GM18907 (cell line): ENCODE results near the gene NR3C1.

Experiments
- ATAC-seq: cut with Tn5 transposase; IDR thresholded peaks from one replicate; pipeline ENCODE4 v1.9.1; 2021; ENCODE audit warnings: mild to moderate bottlenecking, moderate library complexity; ENCODE audit not compliant: unreplicated experiment

NR3C1 gene

DNA sequence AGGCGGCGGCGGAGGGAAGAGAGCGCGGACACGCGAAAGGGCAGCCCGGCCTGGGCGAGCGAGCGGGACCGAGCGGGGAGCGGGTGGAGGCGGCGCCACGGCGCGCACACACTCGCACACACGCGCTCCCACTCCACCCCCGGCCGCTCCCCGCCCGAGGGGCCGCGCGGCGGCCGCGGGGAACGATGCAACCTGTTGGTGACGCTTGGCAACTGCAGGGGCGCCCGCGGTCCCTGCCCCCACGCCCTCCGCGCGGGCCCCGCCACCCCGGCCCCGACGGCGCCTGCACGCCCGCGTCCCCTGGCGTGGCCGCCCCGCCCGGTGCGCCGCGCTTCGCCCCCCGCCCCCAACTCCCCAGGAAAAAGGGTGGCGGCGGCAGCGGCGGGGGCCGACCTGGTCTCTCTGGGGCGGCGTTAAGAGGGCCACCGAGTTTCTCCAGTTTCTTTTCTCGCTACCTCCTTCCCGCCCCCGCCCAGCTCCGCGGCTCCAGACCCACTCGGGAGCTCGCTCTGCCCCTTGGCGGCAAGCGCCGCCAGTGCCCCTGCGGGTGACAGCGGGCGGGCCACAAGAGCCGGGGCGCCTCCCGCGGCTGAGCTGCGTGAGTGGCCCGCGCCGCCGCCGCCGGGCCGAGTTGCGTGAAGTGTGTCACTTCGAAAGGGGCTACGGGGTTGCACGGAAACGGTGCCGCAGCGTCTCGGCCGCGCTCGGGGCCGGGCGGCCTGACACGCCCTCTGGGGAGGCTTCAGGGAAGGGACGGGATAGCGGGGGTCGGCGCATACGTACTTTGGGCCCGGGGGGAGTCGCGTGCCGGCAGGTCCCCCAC lies at the start of gene NR3C1:
TSS of gene NR3C1 (minus strand) at position 94 of the 823 bp plus-strand sequence. CDS start 2,847 bp downstream, outside the sequence.
- peak; percentile 64 for ATAC-seq

DNA sequence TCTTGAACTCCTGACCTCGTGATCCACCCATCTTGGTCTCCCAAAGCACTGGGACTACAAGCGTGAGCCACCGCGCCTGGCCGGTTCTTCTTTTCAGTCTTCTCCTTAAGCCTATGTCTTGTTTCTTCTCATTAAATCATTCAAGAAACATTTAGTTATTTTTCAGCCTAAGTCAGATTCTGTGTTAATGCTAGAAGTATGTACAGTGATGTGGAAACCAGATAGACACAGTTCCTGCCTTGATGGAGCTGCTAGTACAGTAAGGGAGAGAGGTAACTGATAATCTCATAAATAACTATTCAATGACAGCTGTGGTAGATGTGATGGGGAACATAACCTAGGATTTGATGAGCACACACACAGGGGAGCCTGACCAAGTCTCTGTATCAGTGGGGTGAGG lies 46.3 kb upstream of the NR3C1 start:
- no peak for ATAC-seq

DNA sequence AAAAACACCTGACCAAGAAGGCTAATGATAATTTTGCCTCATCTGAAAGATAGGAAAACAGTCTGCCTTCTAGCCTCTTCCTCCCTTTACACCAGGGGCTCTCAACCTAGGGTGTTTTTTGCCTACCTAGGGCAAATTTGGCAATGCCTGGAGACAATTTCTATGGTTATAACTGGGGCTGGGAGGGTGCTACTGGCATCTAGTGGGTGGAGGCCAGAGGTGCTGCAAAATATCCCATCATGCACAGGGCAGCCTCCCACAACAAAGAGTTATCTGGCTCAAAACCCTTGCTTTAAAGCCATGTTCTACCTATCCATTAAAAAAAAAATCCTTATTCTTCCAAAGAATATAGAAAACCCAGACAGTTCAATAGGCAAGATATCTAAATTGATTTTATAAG lies 45.0 kb upstream of the NR3C1 start:
- no peak for ATAC-seq

DNA sequence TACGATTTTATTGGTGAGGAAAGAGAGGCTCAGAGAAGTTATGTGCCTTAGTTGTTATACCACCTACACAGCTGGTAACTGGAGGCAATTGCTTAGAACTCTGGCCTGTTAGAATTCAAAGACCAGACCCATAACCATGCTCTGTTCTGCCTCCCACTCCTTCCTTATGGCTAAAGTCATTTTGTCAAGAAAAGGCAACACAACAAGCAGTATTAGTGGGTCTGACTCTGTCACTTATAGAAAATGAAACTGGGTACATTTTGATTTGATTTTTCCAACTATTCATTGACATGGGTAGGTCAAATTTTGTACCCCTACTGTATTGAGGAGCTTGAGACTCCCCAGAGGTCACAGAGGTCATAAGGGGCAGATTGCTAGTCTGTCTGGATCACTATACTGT lies 44.5 kb upstream of the NR3C1 start:
- ATAC-seq: no peak

DNA sequence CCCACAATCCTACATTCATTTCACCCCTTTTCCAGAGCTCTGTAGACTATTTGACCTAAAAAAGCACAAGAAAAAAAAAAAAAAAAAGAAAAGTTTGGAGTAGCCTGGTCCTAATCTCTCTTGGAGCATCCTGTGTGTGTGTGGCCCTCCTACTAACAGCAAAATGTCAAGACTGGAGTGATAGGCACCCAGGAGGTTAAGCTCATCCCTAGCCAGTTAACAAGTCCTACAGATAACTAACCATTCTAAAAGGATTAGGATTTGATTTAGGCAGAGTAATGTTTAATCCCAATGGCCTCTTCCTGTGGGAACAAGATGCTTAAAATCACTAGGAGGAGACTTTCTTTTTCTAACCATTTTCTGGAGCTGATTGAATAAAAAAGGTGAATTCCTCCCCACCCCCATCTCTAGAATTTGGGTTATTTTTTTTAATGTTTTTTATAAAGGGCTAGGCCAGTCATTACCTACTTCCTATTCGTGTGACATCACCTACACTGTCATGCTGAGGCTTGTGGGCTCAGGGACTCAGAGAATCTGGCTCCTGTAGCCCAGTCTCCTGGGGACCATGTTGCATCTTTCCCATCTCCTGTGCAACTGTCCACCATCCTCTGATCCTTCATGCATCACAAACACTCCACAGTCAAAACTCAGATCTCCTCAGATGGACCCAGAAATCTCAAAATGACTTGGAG lies 43.2 kb upstream of the NR3C1 start:
- ATAC-seq: no peak

DNA sequence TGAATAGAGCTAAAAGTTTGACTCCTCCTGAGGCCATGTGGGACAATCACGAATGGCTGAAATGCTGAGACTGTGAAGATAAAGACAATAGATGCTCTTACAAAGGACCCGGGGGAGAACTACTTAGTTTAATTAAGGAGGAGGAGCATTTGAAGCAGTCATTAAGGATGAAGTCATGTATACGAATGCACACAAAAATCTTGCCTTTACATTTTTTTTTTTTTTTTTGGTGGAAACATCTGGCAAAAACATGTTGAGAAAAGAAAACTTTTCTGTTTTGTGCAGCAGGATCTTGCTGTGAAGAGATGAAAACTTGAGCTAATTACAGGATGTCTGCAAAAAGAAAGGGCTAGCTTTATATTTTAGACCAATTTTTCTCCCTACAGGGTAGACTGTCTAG lies 42.3 kb upstream of the NR3C1 start:
- ATAC-seq: no peak

DNA sequence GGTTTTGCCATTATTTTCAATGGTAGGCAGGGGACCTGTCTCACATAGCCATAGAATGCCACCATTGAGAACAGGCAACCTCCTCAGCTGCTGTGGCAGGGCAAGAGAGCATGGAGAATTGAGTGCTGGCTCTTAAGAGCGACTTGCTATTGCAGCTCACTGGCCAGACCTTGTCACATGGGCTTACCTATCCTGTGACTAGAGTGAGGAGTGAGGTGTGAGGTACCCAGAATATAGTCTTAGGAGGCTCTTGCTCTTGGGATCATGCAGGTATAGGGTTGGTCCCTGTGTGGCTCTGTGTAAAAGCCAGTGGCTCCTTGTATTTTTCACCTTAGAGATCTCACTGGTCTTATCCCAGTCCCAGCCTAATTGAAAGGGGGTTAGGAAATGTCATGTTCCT lies 39.8 kb upstream of the NR3C1 start:
- ATAC-seq: no peak

DNA sequence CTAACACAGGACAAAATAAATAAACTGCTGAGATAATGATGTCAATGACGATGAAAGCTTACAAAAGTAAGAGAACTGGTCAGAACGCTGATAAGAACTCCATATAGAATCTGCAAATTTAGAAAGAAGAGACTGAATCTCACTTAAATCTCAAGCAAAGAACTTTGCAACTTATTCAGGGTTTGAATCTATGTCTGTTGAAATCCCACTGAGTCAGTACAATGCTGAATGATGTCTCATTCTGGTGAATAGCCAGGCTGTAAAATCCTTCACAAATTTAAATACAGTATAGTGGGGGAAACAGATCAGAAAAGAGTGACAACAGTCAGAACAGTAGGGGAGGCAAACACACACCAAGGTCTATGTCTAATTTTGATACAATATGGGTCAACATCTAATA lies 38.9 kb upstream of the NR3C1 start:
- ATAC-seq: no peak

DNA sequence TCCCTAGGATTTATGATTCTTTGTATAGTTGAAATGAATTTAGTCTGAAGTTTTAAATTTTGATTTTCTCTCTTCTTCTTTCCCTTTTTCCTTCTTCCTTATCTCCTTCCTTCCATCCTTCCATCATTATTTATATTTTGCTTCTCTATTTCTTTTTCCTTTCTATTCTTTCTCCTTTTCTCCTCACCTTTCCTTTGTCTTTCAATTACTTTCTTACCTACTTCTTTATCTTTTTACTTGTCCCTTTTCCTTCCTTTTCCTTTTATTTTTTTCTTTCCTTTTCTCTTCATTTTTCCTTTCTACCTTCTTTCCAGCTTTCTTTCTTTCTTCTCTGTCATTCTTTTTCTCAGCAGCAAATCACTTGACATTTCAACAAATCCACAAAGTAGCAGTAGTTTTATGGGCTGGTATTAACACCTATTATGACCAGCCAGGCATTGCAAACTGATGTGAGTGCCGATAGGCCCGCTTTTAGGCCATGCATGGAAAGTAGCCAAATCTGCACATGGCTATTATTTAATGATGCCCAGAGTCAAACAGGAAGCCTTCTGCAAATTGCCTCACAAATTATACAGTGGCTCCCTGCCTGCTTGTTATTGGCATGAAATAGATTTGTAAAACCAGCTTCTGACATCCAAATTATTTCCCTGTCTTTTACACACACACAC lies 37.1 kb upstream of the NR3C1 start:
- ATAC-seq: no peak

DNA sequence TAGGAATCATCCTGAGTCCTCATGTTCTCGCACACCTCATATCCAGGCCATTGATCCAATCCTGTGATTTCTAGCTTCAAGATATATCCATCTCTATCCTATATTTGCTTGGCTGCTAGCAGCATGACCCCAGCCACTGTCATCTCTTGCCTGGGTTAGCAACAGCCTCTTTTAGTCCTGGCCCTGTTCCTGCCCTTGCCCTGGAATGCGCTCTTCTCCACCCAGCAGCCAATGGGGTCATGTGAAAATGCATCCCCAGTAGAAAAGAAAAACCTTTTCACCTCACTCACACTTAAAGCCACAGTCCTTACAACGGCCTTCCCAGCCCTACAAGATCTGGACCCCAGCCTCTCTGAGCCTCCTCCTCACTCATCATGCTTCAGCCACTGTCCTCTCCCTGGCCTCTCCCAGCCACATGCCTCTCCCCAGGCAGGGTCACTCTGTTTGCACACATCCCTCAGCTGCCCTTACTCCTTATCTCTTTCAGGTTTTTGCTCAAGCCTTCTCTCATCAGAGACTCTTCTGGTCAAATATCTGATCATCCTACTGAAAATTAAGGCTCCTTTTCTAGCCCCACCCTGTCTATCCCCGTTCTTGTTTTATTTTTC lies 34.3 kb upstream of the NR3C1 start:
- no peak for ATAC-seq

DNA sequence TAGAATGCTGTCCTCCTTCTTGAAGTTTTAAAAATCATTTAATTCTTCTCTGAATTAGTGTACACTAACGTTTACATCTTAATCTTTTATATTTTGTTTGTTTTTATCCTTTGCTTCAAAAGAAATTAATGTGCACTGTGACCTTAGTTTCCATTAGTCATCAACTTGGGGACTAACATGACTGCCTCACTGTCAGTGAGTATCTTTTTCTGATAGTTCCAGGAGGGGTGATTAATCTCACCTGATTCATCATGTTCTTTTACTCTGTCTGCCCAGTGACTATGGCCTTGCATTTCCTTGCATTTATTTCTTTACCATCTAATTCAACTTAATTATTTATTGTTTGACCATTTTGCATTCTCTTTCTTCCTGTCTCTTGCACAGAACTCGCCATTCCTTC lies 33.4 kb upstream of the NR3C1 start:
- ATAC-seq: no peak

DNA sequence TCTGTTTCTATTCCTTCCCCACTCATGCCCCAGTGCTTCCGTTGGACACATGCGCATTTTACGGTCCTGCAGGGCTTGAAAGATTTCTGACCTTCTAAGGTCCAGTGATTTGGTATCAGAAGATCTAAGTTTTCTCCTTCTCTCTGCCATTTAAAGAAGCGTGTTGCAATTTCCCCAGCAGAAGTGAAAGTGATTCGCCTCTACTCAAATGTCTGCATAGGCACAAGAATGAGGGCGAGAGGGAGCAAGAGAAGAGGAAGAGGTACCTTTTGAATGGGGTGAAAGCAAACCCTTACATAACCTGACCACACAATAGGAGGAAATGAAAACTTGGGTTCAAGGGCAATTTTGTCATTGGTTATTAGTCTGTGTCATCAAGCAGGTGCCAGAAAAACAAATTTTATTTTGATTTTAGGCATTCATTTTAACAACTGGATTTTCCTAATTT lies 31.7 kb upstream of the NR3C1 start:
- ATAC-seq: peak; percentile 87

DNA sequence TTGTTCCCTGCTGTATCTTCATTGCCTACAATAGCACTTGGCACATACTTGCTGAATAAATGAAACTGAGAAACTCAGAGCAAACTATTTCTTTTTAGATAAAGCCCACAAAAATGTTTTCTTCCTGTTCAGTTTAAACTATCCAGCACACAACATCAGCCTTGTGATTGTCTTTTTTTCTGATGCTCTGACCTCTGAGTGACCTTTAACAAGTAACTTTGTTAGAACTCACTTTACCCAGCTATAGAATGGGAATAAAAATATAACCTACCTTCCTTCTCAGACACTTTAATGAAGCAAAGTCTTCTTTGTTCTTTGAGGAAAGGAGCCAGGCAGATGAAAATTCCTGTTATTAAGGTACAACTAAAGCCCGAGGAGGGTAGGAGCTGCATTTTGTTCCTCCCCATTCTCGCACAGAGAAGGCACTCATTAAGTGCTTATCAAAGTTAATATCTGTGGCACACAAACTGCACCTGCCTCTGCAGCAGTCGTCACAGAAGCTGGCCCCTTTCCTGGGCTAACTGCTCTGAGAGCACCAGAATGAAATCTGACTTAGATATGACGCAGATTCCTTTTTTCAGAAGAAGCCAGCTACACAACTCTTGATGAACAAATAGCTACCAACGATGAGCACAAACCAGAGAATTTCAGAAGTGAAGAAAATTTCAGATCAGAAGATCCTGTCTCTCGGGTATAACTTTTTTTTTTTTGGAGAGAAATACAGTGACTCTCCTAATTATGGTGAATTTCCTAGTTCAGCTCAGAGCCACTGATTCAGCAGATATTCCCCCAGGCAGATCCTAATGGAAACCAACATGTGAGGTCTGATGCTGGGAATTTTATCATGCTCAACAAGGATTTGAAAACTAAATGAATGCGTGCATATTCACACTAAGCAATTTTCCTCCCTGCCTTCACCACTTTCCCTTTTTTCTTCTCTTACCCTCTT lies 31.0 kb upstream of the NR3C1 start:
- peak; percentile 25 for ATAC-seq

DNA sequence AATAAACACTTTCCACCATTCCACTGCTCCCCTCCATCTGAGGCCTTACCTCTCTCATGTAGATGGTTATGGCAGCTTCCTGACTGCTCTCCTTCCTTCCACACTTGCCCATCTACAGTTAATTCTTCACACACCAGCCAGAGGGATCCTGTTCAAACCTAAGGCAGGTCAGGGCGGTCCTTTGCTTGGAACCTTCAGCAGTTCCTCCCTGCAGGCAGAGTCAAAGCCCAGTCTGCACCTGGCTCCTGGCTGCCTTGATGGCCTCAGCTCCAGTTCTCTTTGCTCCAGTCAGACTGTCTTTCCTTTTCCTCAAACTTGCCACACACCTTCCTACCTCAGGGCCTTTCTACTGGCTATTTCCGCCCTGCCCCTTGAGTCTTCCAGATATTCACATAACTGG lies 30.2 kb upstream of the NR3C1 start:
- no peak for ATAC-seq

DNA sequence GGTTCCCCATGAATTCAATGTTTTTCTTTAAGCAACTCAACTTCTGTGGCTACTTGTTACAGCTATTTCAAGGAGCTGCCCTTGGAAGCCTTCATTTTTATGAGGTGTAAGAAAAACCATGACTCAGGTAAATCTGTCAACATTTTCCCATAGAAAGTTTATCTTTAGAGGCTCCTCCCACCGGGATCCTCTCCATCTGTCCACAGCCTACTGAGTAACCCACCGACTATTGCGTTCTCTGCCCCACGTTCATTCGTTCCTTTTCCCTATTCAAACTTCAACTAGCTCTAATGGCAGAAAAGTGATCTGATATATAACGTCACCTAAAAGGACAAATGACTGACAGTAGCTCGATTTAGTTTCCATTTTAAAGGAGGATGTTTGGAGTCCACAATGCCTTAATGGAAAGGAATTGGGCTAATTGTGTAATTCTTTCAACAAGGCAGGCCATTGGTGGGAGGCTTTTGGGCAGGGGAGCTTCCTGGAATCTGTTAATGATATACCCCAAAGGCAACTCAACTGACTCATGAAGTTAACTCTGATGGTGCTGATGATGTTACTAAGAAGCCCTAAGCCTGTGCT lies 29.3 kb upstream of the NR3C1 start:
- ATAC-seq: peak; percentile 41

DNA sequence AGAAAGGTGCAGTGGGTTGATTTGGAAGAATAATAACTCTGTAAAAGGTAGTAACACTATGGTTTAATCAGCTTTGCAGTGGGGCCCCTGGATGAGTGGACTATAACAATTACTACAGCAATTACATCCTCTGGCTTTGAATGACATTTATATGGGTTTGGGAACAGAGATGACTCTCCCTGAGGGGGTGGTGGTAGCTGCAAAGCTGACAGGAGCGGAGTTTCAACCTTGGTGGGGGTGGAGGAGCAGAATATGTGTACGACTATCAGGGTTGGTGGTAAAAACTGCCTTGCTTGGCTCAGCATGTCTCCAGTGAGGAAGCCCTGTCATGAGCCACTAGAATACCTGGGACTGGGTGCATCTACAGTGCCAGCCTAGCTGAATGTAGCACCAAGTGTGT lies 28.3 kb upstream of the NR3C1 start:
- no peak for ATAC-seq

DNA sequence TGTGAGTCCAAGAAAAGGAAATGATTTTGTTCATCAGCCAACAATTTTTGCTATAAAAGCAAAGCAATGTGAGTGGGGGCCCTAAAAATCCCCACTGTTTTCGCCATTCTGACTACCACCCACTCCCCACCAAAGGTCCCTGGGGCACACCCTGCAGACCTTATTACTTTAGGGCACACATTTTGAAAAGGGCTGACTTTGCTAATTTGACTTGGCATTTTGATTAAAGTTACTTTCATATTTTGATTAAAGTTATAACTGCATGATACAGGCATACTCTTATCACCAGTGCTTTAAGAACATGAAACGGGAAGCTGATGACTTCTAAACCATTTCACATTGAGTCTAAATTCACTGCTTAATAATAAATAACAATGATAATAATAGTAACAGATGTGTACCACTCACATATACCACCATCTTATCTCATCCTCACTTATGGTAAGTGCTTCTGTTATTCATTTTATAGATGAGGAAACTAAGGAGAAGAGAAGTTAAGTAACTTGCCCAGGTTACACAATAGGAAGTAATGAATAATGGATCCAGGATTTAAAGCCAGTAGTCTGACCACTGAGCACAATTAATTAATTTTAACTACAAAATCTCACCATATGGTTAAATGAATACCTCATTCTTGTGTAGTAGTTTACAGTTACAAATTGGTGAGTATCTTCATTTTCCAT lies 25.4 kb upstream of the NR3C1 start:
- no peak for ATAC-seq

DNA sequence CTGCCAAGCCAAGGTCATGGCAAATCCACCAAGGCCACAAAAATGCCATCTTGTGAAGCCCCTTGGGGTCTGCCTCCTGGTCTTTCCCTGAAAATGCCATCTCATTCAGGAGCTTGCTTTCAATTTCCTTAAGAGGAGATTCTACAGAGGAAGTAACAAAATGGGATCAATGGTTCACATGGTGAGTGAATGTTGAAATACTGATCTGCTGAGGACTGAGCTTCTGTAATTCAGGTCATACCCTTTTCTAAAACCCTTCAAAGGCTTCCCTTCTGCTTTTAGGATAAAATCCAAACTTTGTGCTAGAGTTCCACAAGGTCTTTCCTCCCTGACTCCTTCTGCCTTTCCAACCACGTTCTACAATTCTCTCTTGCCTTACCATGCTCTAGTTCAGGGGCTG lies 24.7 kb upstream of the NR3C1 start:
- no peak for ATAC-seq

DNA sequence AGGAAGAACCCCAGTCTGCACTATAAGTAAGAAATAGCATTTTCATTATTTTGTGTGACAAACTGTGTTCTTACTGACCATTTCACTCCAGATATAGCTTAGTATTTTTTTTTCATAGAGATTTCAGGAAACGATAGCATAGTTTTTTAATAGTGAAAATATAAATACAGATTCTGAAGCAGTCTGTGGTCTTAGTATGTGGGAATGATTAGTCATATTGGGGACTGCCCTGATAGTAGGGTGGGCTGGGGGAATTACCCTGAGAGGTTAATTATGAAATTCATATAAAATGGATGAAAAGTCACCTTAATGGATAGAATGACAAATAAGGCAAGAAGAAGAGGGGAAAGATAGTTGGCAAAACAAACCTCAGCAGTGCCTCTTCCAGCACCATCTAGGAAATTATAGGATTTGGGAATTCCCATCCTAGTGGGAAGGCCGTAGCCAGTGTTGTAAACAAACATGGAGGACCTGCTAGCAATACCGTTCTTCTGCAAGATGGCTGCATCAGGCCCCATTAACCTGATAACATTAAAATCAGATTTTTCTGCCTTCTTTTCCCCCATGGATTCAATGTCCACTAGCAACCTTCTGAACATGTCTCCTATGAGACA lies 23.7 kb upstream of the NR3C1 start:
- peak; percentile 55 for ATAC-seq
